Fibroblast of peridontal ligament (primary cell): Measurements from ENCODE around the gene ADAM19.

ENCODE experiments used
- DNase-seq: peaks from one replicate; pipeline ENCODE4 v3.0.0-alpha.2; 2010; ENCODE audit errors: extremely low read depth

Gene ADAM19

GRCh38 chr5:157562111-157562581 lies 13.4 kb downstream of the ADAM19 start:
- DNase-seq, result peak; percentile 89

- DNase-seq, result no peak
Measured at GRCh38 chr5:157561110-157561509, 14.5 kb downstream of the ADAM19 start.

- DNase-seq, result peak; percentile 61
Measured at GRCh38 chr5:157559301-157559700, 16.3 kb downstream of the ADAM19 start.

- peak; percentile 46 for DNase-seq
Measured at GRCh38 chr5:157558681-157559080, 16.9 kb downstream of the ADAM19 start.

- DNase-seq, result peak; percentile 88
Measured at GRCh38 chr5:157558041-157558595, 17.5 kb downstream of the ADAM19 start.

GRCh38 chr5:157556615-157557418 lies 18.8 kb downstream of the ADAM19 start:
- no peak for DNase-seq

- no peak for DNase-seq
Measured at GRCh38 chr5:157555037-157555640, 20.4 kb downstream of the ADAM19 start.

DNA sequence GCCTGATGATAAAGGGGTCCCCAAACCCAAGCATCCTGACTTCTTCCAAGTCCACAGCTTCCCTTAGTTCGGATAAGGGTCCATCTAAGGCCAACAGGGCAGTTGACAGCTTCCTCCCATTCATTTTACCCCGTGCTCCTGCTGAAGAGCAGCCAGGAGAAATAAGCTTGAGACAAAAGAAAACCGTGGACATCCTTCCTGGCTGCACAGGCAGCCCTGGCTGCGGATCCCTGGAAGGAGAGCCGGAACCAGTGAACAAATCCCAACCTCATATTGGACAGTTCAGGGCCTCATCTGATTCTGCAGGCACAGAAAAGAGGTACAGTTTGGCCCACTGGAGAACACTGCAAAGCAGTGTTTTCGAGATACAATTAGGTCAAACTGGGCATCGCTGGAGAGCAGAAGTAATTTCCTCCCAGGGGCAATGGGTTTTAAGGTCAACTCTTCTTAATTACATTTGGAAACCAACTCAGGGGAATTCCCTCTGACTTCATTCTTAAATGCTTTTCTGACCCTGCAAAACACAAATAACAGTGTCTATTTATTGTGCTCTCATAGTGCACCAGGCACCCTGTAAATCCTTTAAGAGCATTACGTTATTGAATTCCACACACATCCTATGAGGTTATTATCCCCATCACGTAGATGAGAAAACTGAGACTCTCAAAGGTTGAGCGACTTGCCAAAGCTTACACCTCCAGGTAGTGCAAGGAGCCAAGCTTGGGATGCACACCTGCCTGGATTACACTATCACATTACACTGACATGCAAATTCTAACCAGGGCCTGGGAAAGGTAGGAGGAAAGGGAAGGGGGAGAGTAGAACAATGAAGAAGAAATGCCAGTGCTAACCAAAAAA lies 21.2 kb downstream of the ADAM19 start:
- DNase-seq, result no peak

GRCh38 chr5:157552650-157553049 lies 22.9 kb downstream of the ADAM19 start:
- DNase-seq, result no peak

DNA sequence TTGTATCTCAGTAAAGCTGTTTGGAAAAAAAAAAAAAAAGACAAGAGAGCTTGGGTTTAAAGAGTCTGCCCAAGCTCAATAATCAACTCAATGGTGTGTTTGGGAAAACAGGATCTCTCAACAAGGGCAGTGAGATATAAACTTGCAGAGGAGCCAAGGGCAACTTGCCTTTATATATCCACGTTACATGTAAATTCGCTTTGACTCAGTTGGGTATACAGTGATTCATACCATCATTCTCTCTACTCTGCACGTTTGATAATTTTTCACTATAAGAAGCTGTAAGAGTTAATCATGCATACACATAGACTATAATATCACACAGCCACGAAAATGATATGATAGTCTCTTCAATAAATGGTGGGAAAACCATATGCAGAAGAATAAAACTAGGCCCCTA lies 24.9 kb downstream of the ADAM19 start:
- no peak for DNase-seq

- DNase-seq, result no peak
Measured at GRCh38 chr5:157549954-157550549, 25.5 kb downstream of the ADAM19 start.

GRCh38 chr5:157549283-157549629 lies 26.3 kb downstream of the ADAM19 start:
- DNase-seq, result peak; percentile 42

DNA sequence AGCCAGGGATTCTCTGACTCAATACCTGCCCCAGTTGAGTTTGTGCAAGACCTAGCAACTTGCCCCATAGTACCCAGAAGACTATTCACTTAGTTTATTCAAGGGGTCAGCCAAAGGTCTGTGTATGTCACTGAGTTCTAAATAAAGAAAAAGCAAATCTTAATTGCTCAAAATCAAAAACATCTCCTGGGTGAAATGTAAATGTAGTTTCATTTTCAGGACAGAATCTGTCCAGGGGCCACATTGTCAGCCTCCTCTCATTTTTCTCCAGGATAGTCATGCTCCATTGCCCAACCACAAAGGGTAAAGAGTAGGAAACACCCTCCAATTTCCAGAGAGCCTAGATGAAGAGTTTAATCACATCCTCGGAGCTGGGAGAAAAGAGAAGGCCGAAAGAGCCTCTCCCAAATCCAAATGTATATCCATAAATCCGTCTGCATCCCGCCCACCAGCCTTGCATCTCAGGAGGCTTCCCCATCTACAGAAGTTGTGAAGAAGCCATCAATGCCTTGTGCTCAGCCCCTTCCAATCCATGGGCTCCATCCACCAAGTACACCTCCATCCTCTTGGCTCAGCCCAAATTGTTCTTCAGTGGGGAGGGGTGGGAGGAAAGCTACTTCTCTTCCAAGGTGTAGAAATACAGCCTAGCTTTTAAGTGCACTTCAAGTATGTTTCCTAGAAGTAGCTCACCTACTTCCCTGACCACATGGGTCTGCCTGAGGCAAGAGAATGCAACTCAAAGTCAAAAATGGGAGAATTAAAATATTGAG lies 26.9 kb downstream of the ADAM19 start:
- peak; percentile 97 for DNase-seq

DNA sequence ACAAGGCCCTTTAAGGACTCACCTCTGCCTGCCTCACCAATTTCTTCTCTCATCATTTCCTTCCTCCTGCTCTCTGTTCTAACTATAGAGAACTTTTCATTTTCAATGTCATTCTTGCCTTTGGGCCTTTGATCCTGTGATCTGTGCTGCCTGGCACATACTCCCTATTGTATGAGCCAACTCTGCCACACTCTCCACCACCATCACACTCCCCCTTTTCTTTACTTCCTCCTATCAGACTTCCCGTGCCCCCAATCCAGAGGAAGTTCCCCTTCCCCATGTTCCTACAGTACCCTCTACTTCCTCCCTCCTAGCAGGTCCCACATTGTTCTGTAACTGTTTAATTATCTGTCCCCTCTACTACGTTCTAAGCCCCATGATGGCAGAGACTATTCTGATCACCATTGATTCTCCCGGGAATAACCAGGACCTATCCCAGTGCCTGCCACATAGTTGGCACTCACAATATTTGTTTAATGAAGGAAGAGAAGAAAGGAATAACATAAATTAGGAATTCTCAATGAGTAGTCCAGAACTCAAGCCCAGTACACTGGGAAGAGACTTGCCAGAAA lies 27.5 kb downstream of the ADAM19 start:
- no peak for DNase-seq

- DNase-seq, result peak; percentile 50
Measured at GRCh38 chr5:157546456-157547100, 29.0 kb downstream of the ADAM19 start.

GRCh38 chr5:157545610-157546310 lies 29.8 kb downstream of the ADAM19 start:
- no peak for DNase-seq

DNA sequence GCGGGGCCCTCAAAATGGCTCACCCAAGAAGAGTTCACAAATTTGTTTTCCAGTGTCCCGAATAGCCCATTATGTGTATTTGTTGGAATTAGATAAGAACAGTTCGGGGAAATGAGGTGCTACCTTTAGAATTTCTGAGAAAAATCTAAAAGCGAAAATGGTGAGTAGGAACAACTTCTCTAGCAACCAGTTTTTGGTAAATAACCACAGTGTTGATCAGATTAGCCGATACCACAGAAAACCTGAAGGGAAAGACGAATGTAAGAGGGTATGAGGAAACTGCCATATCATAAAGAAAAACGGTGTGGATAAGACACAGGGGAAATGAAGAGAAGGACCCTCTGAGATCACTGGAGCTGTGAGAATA lies 31.0 kb downstream of the ADAM19 start:
- no peak for DNase-seq

DNA sequence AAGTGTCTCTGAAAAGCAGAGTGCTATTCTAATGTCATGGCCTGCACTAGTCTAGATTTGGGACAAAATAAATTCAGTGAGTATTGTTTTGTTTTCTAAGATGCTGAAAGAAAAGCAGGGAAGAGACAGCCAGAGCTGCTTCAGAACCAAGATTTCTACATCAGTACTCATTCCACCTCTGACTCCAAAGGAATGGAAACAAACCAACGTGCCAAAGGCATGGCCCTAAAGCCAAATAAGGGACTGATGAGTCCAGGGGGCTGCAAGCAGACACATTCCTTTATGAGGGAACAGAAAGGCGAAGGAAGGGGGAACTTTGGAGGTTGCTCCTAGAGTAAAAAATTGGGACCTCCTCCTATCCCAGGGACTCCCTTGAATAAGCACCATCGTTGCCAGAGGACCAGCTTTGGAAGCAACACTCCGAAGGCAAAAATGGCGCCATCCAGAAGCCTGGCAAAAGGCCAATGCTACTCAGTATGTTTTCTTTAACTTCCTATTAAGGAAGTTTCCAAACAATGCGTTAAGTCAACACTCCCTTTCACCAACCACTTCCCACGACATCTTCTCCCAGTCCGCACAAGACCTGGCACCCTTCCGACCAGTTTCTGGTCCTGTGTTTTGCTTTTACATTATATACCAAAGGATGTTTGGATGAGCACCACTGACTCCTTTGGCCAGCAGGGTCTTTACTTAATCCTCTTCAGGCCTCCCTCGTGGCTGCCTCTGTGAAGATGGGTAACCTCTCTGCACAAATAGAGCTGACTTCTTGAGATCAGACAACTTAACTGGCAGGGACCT lies 31.6 kb downstream of the ADAM19 start:
- peak; percentile 40 for DNase-seq
